KMS-11 (cell line): ENCODE data around the gene PCGF5.
A peak's percentile ranks its signal among the peaks of the same experiment; 100 is the strongest.

ENCODE experiments used
- H2AFZ ChIP-seq: fragments of 200-600 bp; sonication (generic); 2 replicates; pipeline ENCODE4 v1.6.1; 2016; ENCODE audit warnings: antibody characterized with exemption, mixed run types, low read depth
- H3K27ac ChIP-seq: fragments of 200-600 bp; sonication (generic); 2 replicates; pipeline ENCODE4 v1.6.1; 2016; ENCODE audit warnings: mild to moderate bottlenecking, mixed run types
- H3K27me3 ChIP-seq: fragments of 200-600 bp; sonication (generic); 2 replicates; pipeline ENCODE4 v1.6.1; 2017; ENCODE audit warnings: mild to moderate bottlenecking, low read depth, mixed run types, moderate library complexity; ENCODE audit not compliant: insufficient read depth
- H3K36me3 ChIP-seq: fragments of 200-600 bp; sonication (generic); 2 replicates; pipeline ENCODE4 v1.6.1; 2017; ENCODE audit warnings: mild to moderate bottlenecking, mixed run types; ENCODE audit not compliant: insufficient read depth
- H3K4me1 ChIP-seq: fragments of 200-600 bp; sonication (generic); 2 replicates; pipeline ENCODE4 v1.6.1; 2016; ENCODE audit warnings: mild to moderate bottlenecking, low read depth, mixed run types; ENCODE audit not compliant: poor library complexity, severe bottlenecking
- H3K4me2 ChIP-seq: fragments of 200-600 bp; sonication (generic); 2 replicates; pipeline ENCODE4 v1.7.0; 2016; ENCODE audit warnings: mild to moderate bottlenecking, mixed run types
- H3K4me3 ChIP-seq: fragments of 200-600 bp; sonication (generic); IDR thresholded peaks from 2 replicates; pipeline ENCODE4 v1.6.1; 2017; ENCODE audit warnings: low read depth, low read length, mixed read lengths; ENCODE audit not compliant: insufficient read depth
- H3K79me2 ChIP-seq: fragments of 200-600 bp; sonication (generic); 2 replicates; pipeline ENCODE4 v1.6.1; 2016; ENCODE audit warnings: low read depth, mixed run types; ENCODE audit not compliant: insufficient read depth
- H3K9ac ChIP-seq: fragments of 200-600 bp; sonication (generic); 2 replicates; pipeline ENCODE4 v1.6.1; 2016; ENCODE audit warnings: mild to moderate bottlenecking, mixed run types
- H4K20me1 ChIP-seq: fragments of 200-600 bp; sonication (generic); 2 replicates; pipeline ENCODE4 v1.6.1; 2016; ENCODE audit warnings: mild to moderate bottlenecking, mixed run types; ENCODE audit not compliant: insufficient read depth
- CTCF ChIP-seq: fragments of 200-600 bp; sonication (generic); conservative IDR thresholded peaks from 2 replicates; pipeline ENCODE4 v1.6.1; 2017; ENCODE audit warnings: low read depth, mild to moderate bottlenecking, antibody characterized with exemption, low read length, moderate library complexity, mixed read lengths

Gene PCGF5

DNA sequence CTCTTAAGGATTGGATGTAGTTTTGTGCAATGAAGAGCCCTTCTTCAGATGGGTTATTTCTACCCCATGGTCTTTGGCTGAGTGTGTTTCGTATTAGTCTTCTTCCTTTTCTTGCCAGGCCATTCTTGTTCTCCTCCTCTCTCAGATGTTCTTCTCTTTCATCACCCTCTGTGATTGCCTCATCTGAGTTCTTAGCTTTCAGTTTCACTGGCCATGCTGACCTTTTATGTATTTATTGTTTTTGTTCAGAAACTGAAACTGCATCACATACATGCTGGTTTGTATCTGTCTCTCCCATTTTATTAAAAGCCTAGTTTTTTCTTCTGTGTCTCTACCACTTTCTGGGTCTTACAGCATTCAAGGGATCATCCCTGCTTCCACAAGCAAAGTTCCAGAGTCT lies 21.7 kb upstream of the PCGF5 start:
- Histone ChIP-seq H3K4me1 (peaks cover 98% of the 10 kb centered on the region), H3K4me2 (peak overlapping the region; percentile 72), H3K79me2 (peaks cover 47% of the 10 kb centered on the region; the same call in 1 of the 2 replicates), H3K27ac (peak overlapping the region; percentile 76), H3K36me3 (no peaks in the 10 kb centered on the region), H3K4me3 (no peak overlapping the region), H3K9ac (peak overlapping the region; percentile 21; the same call in 1 of the 2 replicates), H2AFZ (no peak overlapping the region), H4K20me1 (no peaks in the 10 kb centered on the region; the same call in 1 of the 2 replicates), H3K27me3 (no peaks in the 10 kb centered on the region)
- no peak for TF ChIP-seq CTCF

DNA sequence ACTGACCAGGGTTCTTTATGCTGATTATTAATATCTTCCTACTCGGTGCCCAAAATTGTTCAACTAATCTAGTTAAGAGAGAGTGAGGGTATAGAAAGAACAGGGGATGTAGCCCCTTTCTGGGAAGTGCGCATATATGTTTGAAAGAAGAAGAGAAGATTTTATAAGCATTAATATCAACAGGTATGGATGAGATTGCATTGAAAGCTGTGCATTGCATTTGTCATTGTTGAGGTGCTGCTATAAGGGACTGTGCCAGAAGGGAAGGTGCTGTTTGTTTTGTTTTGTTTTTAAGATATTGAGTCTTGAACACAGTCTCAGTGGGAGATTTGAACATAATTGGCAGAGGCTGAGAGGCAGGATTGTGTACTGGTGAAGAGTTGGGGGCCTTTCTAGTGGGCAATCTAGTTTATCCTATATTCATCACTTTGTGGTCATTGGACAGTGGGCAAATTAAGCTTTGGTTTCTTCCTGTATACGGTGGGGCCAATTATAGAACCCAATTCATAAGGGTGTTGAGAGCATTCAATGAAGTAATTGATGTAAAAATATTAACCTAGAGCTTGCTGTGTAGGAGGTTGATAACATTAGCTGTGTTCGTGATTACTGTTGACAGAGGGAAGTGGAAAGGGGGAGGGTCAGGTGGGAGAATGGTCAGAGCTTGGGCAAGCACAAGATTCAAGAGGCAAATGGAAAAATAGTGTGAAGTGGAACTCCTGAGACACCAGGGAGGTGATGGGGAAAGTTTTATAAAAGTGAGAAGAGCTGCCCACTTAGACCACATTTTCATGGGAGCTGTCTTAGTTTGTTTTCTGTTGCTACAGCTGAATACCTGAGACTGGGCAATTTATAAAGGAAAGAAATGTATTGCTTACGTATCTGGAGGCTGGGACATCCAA lies 19.9 kb upstream of the PCGF5 start:
- Histone ChIP-seq H2AFZ (no peak overlapping the region), H3K27me3 (no peaks in the 10 kb centered on the region), H3K79me2 (peaks cover 61% of the 10 kb centered on the region; the same call in 1 of the 2 replicates), H3K27ac (no peak overlapping the region), H3K4me2 (peak overlapping the region; percentile 68; the same call in 1 of the 2 replicates), H3K9ac (no peak overlapping the region), H4K20me1 (no peaks in the 10 kb centered on the region; the same call in 1 of the 2 replicates), H3K4me3 (no peak overlapping the region), H3K4me1 (peaks cover 100% of the 10 kb centered on the region), H3K36me3 (no peaks in the 10 kb centered on the region)
- no peak for TF ChIP-seq CTCF

- Histone ChIP-seq H4K20me1 (no peaks in the 10 kb centered on the region; the same call in 1 of the 2 replicates), H3K27ac (peak overlapping the region; percentile 31; the same call in 1 of the 2 replicates), H3K36me3 (no peaks in the 10 kb centered on the region), H3K4me3 (no peak overlapping the region), H3K4me1 (peaks cover 99% of the 10 kb centered on the region), H3K9ac (no peak overlapping the region), H3K4me2 (peak overlapping the region; percentile 68), H2AFZ (no peak overlapping the region), H3K79me2 (peaks cover 66% of the 10 kb centered on the region; the same call in 1 of the 2 replicates), H3K27me3 (no peaks in the 10 kb centered on the region)
- TF ChIP-seq CTCF = no peak
Observed at GRCh38 chr10:91201213-91201996, 19.1 kb upstream of the PCGF5 start.

DNA sequence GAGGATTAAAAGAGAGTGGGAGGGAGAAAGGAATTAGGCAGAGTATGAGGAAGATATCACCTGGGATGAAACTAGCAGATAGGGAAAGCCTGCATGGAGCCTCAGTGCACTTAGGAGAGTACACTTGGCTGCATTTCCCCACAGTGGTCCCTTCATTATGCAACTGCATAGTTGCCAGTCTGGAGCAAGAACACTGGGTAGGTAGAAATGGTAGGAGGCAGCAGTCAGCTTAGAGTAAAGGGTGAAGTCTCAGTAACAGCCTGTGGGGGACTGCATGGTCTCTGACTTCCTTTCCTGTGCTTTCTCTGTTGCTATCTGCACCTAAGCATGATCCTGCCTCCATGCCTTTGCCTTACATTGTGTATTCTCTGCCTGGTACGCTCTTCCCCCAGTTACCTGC lies 14.0 kb upstream of the PCGF5 start:
- no peaks in the 10 kb centered on the region for H3K27me3 ChIP-seq
- no peak overlapping the region for H3K27ac ChIP-seq
- no peak overlapping the region for H3K4me3 ChIP-seq
- peaks cover 60% of the 10 kb centered on the region; the same call in 1 of the 2 replicates for H3K79me2 ChIP-seq
- H3K36me3 ChIP-seq = no peaks in the 10 kb centered on the region
- peaks cover 94% of the 10 kb centered on the region for H3K4me1 ChIP-seq
- no peak overlapping the region for H2AFZ ChIP-seq
- no peak overlapping the region for H3K9ac ChIP-seq
- H4K20me1 ChIP-seq = peaks cover 4% of the 10 kb centered on the region; the same call in 1 of the 2 replicates
- no peak overlapping the region for H3K4me2 ChIP-seq
- no peak for TF ChIP-seq CTCF
